GM23338 (cell line): Measurements from ENCODE around the gene RGS3. TPM values are rescaled to one million over a fixed set of nuclear protein-coding genes. Genes with fewer than 3 reads are reported as not detected.

Experiments used
- ATAC-seq: fragments of 200-7000 bp; cut with Tn5 transposase; 3 replicates; pipeline ENCODE4 v1.9.1; 2020
- DNase-seq: peaks from one replicate; pipeline ENCODE4 v3.0.0-alpha.2; 2015; ENCODE audit warnings: low spot score
- H2AFZ ChIP-seq: fragments of 200-600 bp; sonication (generic); 2 replicates; pipeline ENCODE4 v1.8.0; 2016; ENCODE audit warnings: antibody characterized with exemption, mild to moderate bottlenecking, moderate library complexity
- H3F3A ChIP-seq: fragments of 200-600 bp; sonication (generic); replicated peaks from 2 replicates; pipeline ENCODE4 v1.8.0; 2017; ENCODE audit warnings: antibody characterized with exemption, mixed run types, low read depth
- H3K27ac ChIP-seq: fragments of 200-600 bp; sonication (generic); 2 replicates; pipeline ENCODE4 v1.6.1; 2016; ENCODE audit warnings: low read depth
- H3K27me3 ChIP-seq: fragments of 200-600 bp; sonication (generic); 2 replicates; pipeline ENCODE4 v1.8.0; 2016; ENCODE audit warnings: mild to moderate bottlenecking, mixed run types, moderate library complexity; ENCODE audit not compliant: insufficient read depth
- H3K36me3 ChIP-seq: fragments of 200-600 bp; sonication (generic); 2 replicates; pipeline ENCODE4 v1.8.0; 2016; ENCODE audit warnings: mild to moderate bottlenecking; ENCODE audit not compliant: insufficient read depth
- H3K4me1 ChIP-seq: fragments of 200-600 bp; sonication (generic); 2 replicates; pipeline ENCODE4 v1.8.0; 2016; ENCODE audit warnings: mild to moderate bottlenecking, moderate library complexity; ENCODE audit not compliant: insufficient read depth
- H3K4me2 ChIP-seq: fragments of 200-600 bp; sonication (generic); 2 replicates; pipeline ENCODE4 v1.7.1; 2017; ENCODE audit warnings: mixed run types
- H3K4me3 ChIP-seq: fragments of 200-600 bp; sonication (generic); 2 replicates; pipeline ENCODE4 v1.6.1; 2016; ENCODE audit warnings: mixed run types
- H3K79me2 ChIP-seq: fragments of 200-600 bp; sonication (generic); replicated peaks from 2 replicates; pipeline ENCODE4 v1.8.0; 2017; ENCODE audit warnings: mild to moderate bottlenecking; ENCODE audit not compliant: insufficient read depth
- H3K9me2 ChIP-seq: fragments of 200-600 bp; sonication (generic); 2 replicates; pipeline ENCODE4 v1.8.0; 2017; ENCODE audit not compliant: insufficient read depth
- H4K20me1 ChIP-seq: fragments of 200-600 bp; sonication (generic); replicated peaks from 2 replicates; pipeline ENCODE4 v1.8.0; 2017; ENCODE audit warnings: mild to moderate bottlenecking; ENCODE audit not compliant: insufficient read depth
- H3K27ac Mint-ChIP-seq: 2 replicates; pipeline ENCODE4 v1.8.0; 2020; ENCODE audit warnings: inconsistent platforms, mild to moderate bottlenecking, moderate library complexity, mixed read lengths
- H3K27me3 Mint-ChIP-seq: 3 replicates; pipeline ENCODE4 v1.8.0; 2022; ENCODE audit warnings: low read depth, mild to moderate bottlenecking, moderate library complexity, mixed read lengths, inconsistent platforms; ENCODE audit not compliant: insufficient read depth, poor library complexity
- H3K36me3 Mint-ChIP-seq: 3 replicates; pipeline ENCODE4 v1.8.0; 2021; ENCODE audit warnings: low read depth, mild to moderate bottlenecking, inconsistent platforms, moderate library complexity, mixed read lengths
- H3K4me1 Mint-ChIP-seq: 3 replicates; pipeline ENCODE4 v1.8.0; 2020; ENCODE audit warnings: mild to moderate bottlenecking, inconsistent platforms, mixed read lengths
- H3K4me3 Mint-ChIP-seq: 3 replicates; pipeline ENCODE4 v1.8.0; 2021; ENCODE audit warnings: moderate library complexity, mild to moderate bottlenecking, inconsistent platforms, mixed read lengths
- H3K9me3 Mint-ChIP-seq: 3 replicates; pipeline ENCODE4 v1.8.0; 2020; ENCODE audit warnings: moderate library complexity, mild to moderate bottlenecking, inconsistent platforms, mixed read lengths
- CREB1 ChIP-seq: fragments of 250-450 bp; sonication (Bioruptor Pico); IDR thresholded peaks from 2 replicates; pipeline ENCODE4 v1.5.0; 2020; ENCODE audit warnings: low read depth, mild to moderate bottlenecking, moderate library complexity
- CTCF ChIP-seq, 2 experiments: fragments of 200-600 bp in 1 of 2; sonication (generic) in 1 of 2; conservative IDR thresholded peaks; 2 replicates each; pipeline versions ENCODE4 v1.5.1 to v1.6.1; 2016 to 2017; ENCODE audit warnings: antibody characterized with exemption in 2 of 2, low read depth in 2 of 2, mild to moderate bottlenecking in 2 of 2, moderate library complexity in 1 of 2
- ETS1 ChIP-seq: IDR thresholded peaks from 2 replicates; pipeline ENCODE4 v1.6.1; 2016; ENCODE audit warnings: antibody characterized with exemption
- EZH2 ChIP-seq: fragments of 200-600 bp; sonication (generic); IDR thresholded peaks from one replicate; pipeline ENCODE4 v1.8.0; 2017; ENCODE audit warnings: antibody characterized with exemption, mild to moderate bottlenecking, low read depth; ENCODE audit not compliant: unreplicated experiment
- EZH2phosphoT487 ChIP-seq: fragments of 200-600 bp; sonication (generic); IDR thresholded peaks from one replicate; pipeline ENCODE4 v1.8.1; 2018; ENCODE audit warnings: antibody characterized with exemption; ENCODE audit not compliant: unreplicated experiment
- JUNB ChIP-seq: IDR thresholded peaks from one replicate; pipeline ENCODE4 v1.6.1; 2016; ENCODE audit warnings: antibody characterized with exemption; ENCODE audit not compliant: unreplicated experiment
- NANOG ChIP-seq: IDR thresholded peaks from 2 replicates; pipeline ENCODE4 v1.6.1; 2016; ENCODE audit warnings: antibody characterized with exemption, borderline replicate concordance
- POLR2AphosphoS5 ChIP-seq: IDR thresholded peaks from 2 replicates; pipeline ENCODE4 v1.6.1; 2016; ENCODE audit warnings: antibody characterized with exemption, low read depth
- REST ChIP-seq: IDR thresholded peaks from one replicate; pipeline ENCODE4 v1.6.1; 2018; ENCODE audit warnings: antibody characterized with exemption; ENCODE audit not compliant: unreplicated experiment
- STAT1 ChIP-seq: IDR thresholded peaks from one replicate; pipeline ENCODE4 v1.6.1; 2016; ENCODE audit warnings: antibody characterized with exemption; ENCODE audit not compliant: unreplicated experiment
- ZNF114 ChIP-seq: fragments of 250-450 bp; sonication (Bioruptor Pico); IDR thresholded peaks from 2 replicates; pipeline ENCODE4 v1.5.0; 2020; ENCODE audit warnings: mild to moderate bottlenecking, moderate library complexity
- ZNF331 ChIP-seq: fragments of 250-450 bp; sonication (Bioruptor Pico); IDR thresholded peaks from 2 replicates; pipeline ENCODE4 v1.5.0; 2020; ENCODE audit warnings: low read depth, mild to moderate bottlenecking, moderate library complexity
- ZNF462 ChIP-seq: fragments of 250-450 bp; sonication (Bioruptor Pico); IDR thresholded peaks from 2 replicates; pipeline ENCODE4 v1.5.0; 2020; ENCODE audit warnings: mild to moderate bottlenecking, moderate library complexity
- polyA plus RNA-seq: library from polyadenylated mRNA; unstranded; fragments of >200 nt; fragmentation: Nextera tagmentation; extraction: Ambion mirVana; gene quantifications from 2 replicates; pipeline ENCODE4 v1.2.1, GENCODE V29; 2016
- total RNA-seq: library from RNA; depleted of rRNA; stranded (reverse); fragments of >200 nt; shearing (Covaris generic); gene quantifications from 2 replicates; pipeline ENCODE4 v1.2.3, GENCODE V29; 2014

RGS3 gene
- total and polyA plus RNA-seq, 2 experiments from 2014 or later = 14.2 to 24.3 TPM

- no peak overlapping the region for H3K27ac ChIP-seq
- peaks cover 3% of the 10 kb centered on the region for H3K27me3 Mint-ChIP-seq
- no peaks in the 10 kb centered on the region for H3K4me1 Mint-ChIP-seq
- no peaks in the 10 kb centered on the region for H3K27me3 ChIP-seq
- peaks cover 4% of the 10 kb centered on the region; the same call in 2 of the 3 replicates for H3K36me3 Mint-ChIP-seq
- peaks cover 4% of the 10 kb centered on the region; the same call in 1 of the 2 replicates for H3K36me3 ChIP-seq
- no peak overlapping the region for H3K27ac Mint-ChIP-seq
- H3K79me2 ChIP-seq = no peaks in the 10 kb centered on the region
- H3K4me3 ChIP-seq = no peak overlapping the region
- H3K9me2 ChIP-seq = no peaks in the 10 kb centered on the region
- peaks cover 45% of the 10 kb centered on the region for H3K9me3 Mint-ChIP-seq
- no peak overlapping the region for H3K4me2 ChIP-seq
- no peak for ATAC-seq
- no peaks in the 10 kb centered on the region for H3F3A ChIP-seq
- no peaks in the 10 kb centered on the region for H3K4me1 ChIP-seq
- H2AFZ ChIP-seq = no peak overlapping the region
- no peak for DNase-seq
- no peak overlapping the region for H3K4me3 Mint-ChIP-seq
- TF ChIP-seq ZNF331 (CRISPR knock-in tag) (no peak), POLR2AphosphoS5 (no peak), ZNF462 (no peak), REST (no peak), NANOG (no peak), CREB1 (CRISPR knock-in tag) (no peak), EZH2 (no peak), STAT1 (no peak), CTCF (conservative IDR thresholded peaks at IDR 0.05; ENCODE audit: low read depth in 2 of 2) (no peak), ZNF114 (CRISPR knock-in tag) (no peak), ETS1 (no peak), EZH2phosphoT487 (no peak), JUNB (no peak)
- H4K20me1 ChIP-seq = no peaks in the 10 kb centered on the region
Measured at GRCh38 chr9:113436728-113437515, 26.6 kb upstream of the RGS3 start.
